ENCODE data around the gene CADPS2.
"Not testable (repeated sequence)": the region's sequence is repeated elsewhere in the genome, so short reads cannot be mapped to it uniquely, and the experiment has no call there.

Gene CADPS2

DNA sequence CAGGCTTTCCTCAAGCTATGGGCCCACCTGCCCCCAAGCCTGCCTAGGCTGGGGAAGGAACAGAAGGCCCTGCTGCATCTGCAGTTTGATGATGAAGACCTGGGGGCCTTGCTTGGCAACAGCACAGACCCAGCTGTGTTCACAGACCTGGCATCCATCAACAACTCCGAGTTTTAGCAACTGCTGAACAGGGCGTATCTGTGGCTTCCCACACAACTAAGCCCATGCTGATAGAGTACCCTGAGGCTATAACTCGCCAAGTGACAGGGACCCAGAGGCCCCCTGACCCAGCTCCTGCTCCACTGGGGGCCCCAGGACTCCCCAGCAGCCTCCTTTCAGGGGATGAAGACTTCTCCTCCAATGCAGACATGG lies 36.3 kb downstream of the CADPS2 start:
- H3K4me1 ChIP-seq (ENCODE audit: control insufficient read depth, insufficient read depth, low read length): peaks cover 15% of the 10 kb centered on the region; the same call in 1 of the 2 replicates
- H3K9ac ChIP-seq (ENCODE audit: low read depth, low read length): no peak overlapping the region
- no peaks in the 10 kb centered on the region for H3K9me3 ChIP-seq (ENCODE audit: control insufficient read depth, insufficient read depth, low read length)
- H3K36me3 ChIP-seq (ENCODE audit: control insufficient read depth, insufficient read depth, low read length): no peaks in the 10 kb centered on the region
- no peaks in the 10 kb centered on the region for H3K27me3 ChIP-seq (ENCODE audit: control insufficient read depth, insufficient read depth, low read length)
- no peak overlapping the region for H3K27ac ChIP-seq (ENCODE audit: low read depth, low read length)
- no peak overlapping the region for H3K4me3 ChIP-seq (ENCODE audit: low read depth, low read length)

GRCh38 chr7:122849322-122849956 lies 36.8 kb downstream of the CADPS2 start:
- H3K4me1 ChIP-seq (ENCODE audit: control insufficient read depth, insufficient read depth, low read length): peaks cover 14% of the 10 kb centered on the region; the same call in 1 of the 2 replicates

DNA sequence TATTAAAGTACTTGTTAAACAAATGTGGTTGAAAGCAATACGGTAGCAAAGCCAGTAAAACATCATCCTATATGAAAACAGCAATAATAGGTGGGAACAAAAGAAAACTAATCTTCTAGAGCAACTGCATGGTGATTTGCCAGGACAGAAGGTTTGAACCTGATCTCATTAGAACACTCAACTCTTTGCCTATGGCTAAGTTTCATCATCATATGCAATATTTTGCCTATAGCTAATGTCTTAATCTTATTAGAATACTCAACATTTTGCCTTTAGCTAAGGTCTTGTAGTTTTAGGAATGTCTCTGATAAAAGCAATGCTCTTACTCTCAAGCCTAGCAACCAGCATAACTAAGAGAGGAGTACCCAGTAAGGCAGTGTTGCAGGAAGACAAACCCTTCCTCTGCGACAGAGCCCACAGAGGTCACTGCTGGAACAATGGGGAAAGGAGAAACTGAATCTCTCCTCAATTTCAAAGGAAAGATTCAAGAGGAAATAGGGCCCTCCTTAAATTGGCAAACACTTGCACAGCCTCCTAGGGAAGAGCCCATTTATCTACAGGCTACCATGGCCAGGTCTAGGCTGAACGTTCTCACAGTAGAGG lies 38.3 kb downstream of the CADPS2 start:
- no peak overlapping the region for H3K27ac ChIP-seq (ENCODE audit: low read depth, low read length)
- no peaks in the 10 kb centered on the region for H3K9me3 ChIP-seq (ENCODE audit: control insufficient read depth, insufficient read depth, low read length)
- H3K9ac ChIP-seq (ENCODE audit: low read depth, low read length): no peak overlapping the region
- H3K4me3 ChIP-seq (ENCODE audit: low read depth, low read length): no peak overlapping the region
- H3K27me3 ChIP-seq (ENCODE audit: control insufficient read depth, insufficient read depth, low read length): no peaks in the 10 kb centered on the region
- no peaks in the 10 kb centered on the region for H3K36me3 ChIP-seq (ENCODE audit: control insufficient read depth, insufficient read depth, low read length)
- peaks cover 18% of the 10 kb centered on the region; the same call in 1 of the 2 replicates for H3K4me1 ChIP-seq (ENCODE audit: control insufficient read depth, insufficient read depth, low read length)

More at GRCh38 chr7:122849322-122849956, 36.8 kb downstream of the CADPS2 start:
- no peak overlapping the region for H3K9ac ChIP-seq (ENCODE audit: low read depth, low read length)
- H3K9me3 ChIP-seq (ENCODE audit: control insufficient read depth, insufficient read depth, low read length): no peaks in the 10 kb centered on the region
- H3K4me3 ChIP-seq (ENCODE audit: low read depth, low read length): no peak overlapping the region
- no peaks in the 10 kb centered on the region for H3K27me3 ChIP-seq (ENCODE audit: control insufficient read depth, insufficient read depth, low read length)
- no peak overlapping the region for H3K27ac ChIP-seq (ENCODE audit: low read depth, low read length)
- no peaks in the 10 kb centered on the region for H3K36me3 ChIP-seq (ENCODE audit: control insufficient read depth, insufficient read depth, low read length)

- Histone ChIP-seq H3K9me3 (ENCODE audit: control insufficient read depth, insufficient read depth, low read length) (no peaks in the 10 kb centered on the region), H3K9ac (ENCODE audit: low read depth, low read length) (no peak overlapping the region), H3K27ac (ENCODE audit: low read depth, low read length) (no peak overlapping the region), H3K36me3 (ENCODE audit: control insufficient read depth, insufficient read depth, low read length) (no peaks in the 10 kb centered on the region), H3K4me3 (ENCODE audit: low read depth, low read length) (no peak overlapping the region), H3K27me3 (ENCODE audit: control insufficient read depth, insufficient read depth, low read length) (no peaks in the 10 kb centered on the region), H3K4me1 (ENCODE audit: control insufficient read depth, insufficient read depth, low read length) (peaks cover 18% of the 10 kb centered on the region; the same call in 1 of the 2 replicates)
Observed at GRCh38 chr7:122846591-122846990, 39.7 kb downstream of the CADPS2 start.

DNA sequence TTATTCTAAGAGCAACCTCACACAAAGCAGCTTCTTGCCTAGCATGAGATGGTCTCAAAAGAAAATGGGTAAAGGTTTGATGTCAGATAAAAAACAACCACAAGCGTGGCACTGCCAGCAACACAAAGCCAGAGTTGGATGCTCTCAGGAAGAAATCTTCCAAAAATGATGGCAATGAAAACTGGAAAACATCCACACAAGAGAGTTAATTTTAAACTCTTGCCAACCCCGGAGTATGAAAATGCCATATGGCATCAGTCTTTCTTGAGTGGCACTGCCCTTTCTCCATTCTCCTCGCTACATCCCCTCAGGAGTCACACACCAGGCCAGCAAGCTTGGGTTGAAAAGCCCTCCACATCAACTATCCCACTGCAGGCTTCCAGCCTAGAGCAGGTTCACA lies 41.0 kb downstream of the CADPS2 start:
- Histone ChIP-seq H3K4me1 (ENCODE audit: control insufficient read depth, insufficient read depth, low read length) (peaks cover 18% of the 10 kb centered on the region; the same call in 1 of the 2 replicates), H3K9ac (ENCODE audit: low read depth, low read length) (no peak overlapping the region), H3K4me3 (ENCODE audit: low read depth, low read length) (no peak overlapping the region), H3K27me3 (ENCODE audit: control insufficient read depth, insufficient read depth, low read length) (no peaks in the 10 kb centered on the region), H3K9me3 (ENCODE audit: control insufficient read depth, insufficient read depth, low read length) (no peaks in the 10 kb centered on the region), H3K36me3 (ENCODE audit: control insufficient read depth, insufficient read depth, low read length) (no peaks in the 10 kb centered on the region), H3K27ac (ENCODE audit: low read depth, low read length) (no peak overlapping the region)

- Histone ChIP-seq H3K9ac (ENCODE audit: low read depth, low read length) (no peak overlapping the region), H3K36me3 (ENCODE audit: control insufficient read depth, insufficient read depth, low read length) (no peaks in the 10 kb centered on the region), H3K4me1 (ENCODE audit: control insufficient read depth, insufficient read depth, low read length) (peaks cover 18% of the 10 kb centered on the region; the same call in 1 of the 2 replicates), H3K27ac (ENCODE audit: low read depth, low read length) (no peak overlapping the region), H3K27me3 (ENCODE audit: control insufficient read depth, insufficient read depth, low read length) (no peaks in the 10 kb centered on the region), H3K9me3 (ENCODE audit: control insufficient read depth, insufficient read depth, low read length) (no peaks in the 10 kb centered on the region), H3K4me3 (ENCODE audit: low read depth, low read length) (no peak overlapping the region)
Observed at GRCh38 chr7:122844191-122844988, 41.9 kb downstream of the CADPS2 start.

DNA sequence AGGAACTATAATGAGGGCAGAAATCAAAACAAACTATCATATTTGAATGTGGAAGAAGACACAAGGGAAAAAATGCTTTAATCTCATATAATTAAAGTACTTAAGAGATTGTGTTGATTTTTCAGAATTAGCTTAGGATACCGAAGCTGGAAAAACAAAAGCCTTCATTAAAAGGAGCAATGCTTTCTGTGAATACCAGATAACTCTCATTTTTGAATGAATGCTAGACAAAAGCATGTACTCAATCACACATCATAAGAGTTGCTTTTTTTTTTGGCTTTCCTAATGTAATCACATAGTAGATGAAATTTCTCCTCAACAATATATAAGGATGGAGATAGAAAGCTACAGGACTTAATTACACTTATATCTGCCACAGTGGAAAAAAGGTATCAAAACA lies 43.3 kb downstream of the CADPS2 start:
- Histone ChIP-seq H3K4me3 (ENCODE audit: low read depth, low read length) (no peak overlapping the region), H3K9ac (ENCODE audit: low read depth, low read length) (no peak overlapping the region), H3K27ac (ENCODE audit: low read depth, low read length) (no peak overlapping the region), H3K36me3 (ENCODE audit: control insufficient read depth, insufficient read depth, low read length) (no peaks in the 10 kb centered on the region), H3K27me3 (ENCODE audit: control insufficient read depth, insufficient read depth, low read length) (no peaks in the 10 kb centered on the region), H3K9me3 (ENCODE audit: control insufficient read depth, insufficient read depth, low read length) (no peaks in the 10 kb centered on the region), H3K4me1 (ENCODE audit: control insufficient read depth, insufficient read depth, low read length) (peaks cover 8% of the 10 kb centered on the region; the same call in 1 of the 2 replicates)

- not testable (repeated sequence) for H3K4me1 ChIP-seq (ENCODE audit: control insufficient read depth, insufficient read depth, low read length); H3K27ac ChIP-seq (ENCODE audit: low read depth, low read length); H3K27me3 ChIP-seq (ENCODE audit: control insufficient read depth, insufficient read depth, low read length); H3K4me3 ChIP-seq (ENCODE audit: low read depth, low read length); H3K36me3 ChIP-seq (ENCODE audit: control insufficient read depth, insufficient read depth, low read length); H3K9me3 ChIP-seq (ENCODE audit: control insufficient read depth, insufficient read depth, low read length); H3K9ac ChIP-seq (ENCODE audit: low read depth, low read length)
Observed at GRCh38 chr7:122836286-122836685, 50.0 kb downstream of the CADPS2 start.

DNA sequence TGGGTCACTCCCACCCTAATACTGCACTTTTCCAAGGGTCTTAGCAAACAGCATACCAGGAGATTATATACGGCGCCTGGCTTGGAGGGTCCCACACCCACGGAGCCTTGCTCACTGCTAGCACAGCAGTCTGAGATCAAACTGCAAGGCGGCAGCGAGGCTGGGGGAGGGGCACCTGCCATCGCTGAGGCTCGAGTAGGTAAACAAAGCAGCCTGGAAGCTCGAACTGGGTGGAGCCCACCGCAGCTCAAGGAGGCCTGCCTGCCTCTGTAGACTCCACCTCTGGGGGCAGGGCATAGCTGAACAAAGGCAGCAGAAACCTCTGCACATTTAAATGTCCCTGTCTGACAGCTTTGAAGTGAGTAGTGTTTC lies 51.7 kb downstream of the CADPS2 start:
- H3K9me3 ChIP-seq (ENCODE audit: control insufficient read depth, insufficient read depth, low read length); H3K4me1 ChIP-seq (ENCODE audit: control insufficient read depth, insufficient read depth, low read length); H3K27me3 ChIP-seq (ENCODE audit: control insufficient read depth, insufficient read depth, low read length); H3K36me3 ChIP-seq (ENCODE audit: control insufficient read depth, insufficient read depth, low read length): not testable (repeated sequence)
- H3K27ac ChIP-seq (ENCODE audit: low read depth, low read length): peak overlapping the region; percentile 12
- H3K4me3 ChIP-seq (ENCODE audit: low read depth, low read length): peak overlapping the region; percentile 52
- peak overlapping the region; percentile 51; the same call in 1 of the 2 replicates for H3K9ac ChIP-seq (ENCODE audit: low read depth, low read length)

DNA sequence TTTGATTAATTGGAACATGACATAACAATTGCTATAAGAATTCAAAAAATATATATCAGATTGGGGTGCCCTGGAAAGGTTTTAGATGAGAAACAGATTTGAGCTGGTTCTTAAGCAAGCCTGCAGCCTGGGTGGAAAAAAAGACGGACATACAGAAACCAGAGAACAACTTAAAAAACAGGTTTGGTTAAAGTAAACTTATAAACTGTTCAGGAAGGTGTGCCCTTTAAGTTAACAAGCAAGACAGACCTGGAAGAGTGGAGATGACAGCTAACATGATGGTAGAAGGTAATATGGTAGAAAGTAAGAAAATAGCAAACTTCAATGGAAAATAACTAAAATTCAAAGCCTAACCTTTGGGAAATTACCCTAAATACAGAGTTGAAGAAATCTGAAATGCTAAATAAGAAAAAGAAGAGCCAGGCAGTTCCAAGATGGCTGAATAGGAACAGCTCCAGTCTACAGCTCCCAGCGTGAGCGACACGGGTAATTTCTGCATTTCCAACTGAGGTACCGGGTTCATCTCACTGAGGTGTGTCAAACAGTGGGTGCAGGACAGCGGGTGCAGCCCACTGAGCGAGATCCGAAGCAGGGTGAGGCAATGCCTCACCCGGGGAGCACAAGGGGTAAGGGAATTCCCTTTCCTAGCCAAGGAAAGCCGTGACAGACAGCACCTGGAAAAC lies 52.2 kb downstream of the CADPS2 start:
- peak overlapping the region; percentile 51; the same call in 1 of the 2 replicates for H3K9ac ChIP-seq (ENCODE audit: low read depth, low read length)
- H3K4me1 ChIP-seq (ENCODE audit: control insufficient read depth, insufficient read depth, low read length): peaks cover 10% of the 10 kb centered on the region
- no peaks in the 10 kb centered on the region for H3K9me3 ChIP-seq (ENCODE audit: control insufficient read depth, insufficient read depth, low read length)
- H3K27me3 ChIP-seq (ENCODE audit: control insufficient read depth, insufficient read depth, low read length): no peaks in the 10 kb centered on the region
- H3K4me3 ChIP-seq (ENCODE audit: low read depth, low read length): peak overlapping the region; percentile 52
- H3K27ac ChIP-seq (ENCODE audit: low read depth, low read length): peak overlapping the region; percentile 12
- no peaks in the 10 kb centered on the region for H3K36me3 ChIP-seq (ENCODE audit: control insufficient read depth, insufficient read depth, low read length)

All from HUES48 (cell line).